ENCODE results near the gene ANKRD65.

GRCh38 chr1:1432951-1433803 lies 12.1 kb upstream of the ANKRD65 start:
- TF ChIP-seq, protein P1, sequence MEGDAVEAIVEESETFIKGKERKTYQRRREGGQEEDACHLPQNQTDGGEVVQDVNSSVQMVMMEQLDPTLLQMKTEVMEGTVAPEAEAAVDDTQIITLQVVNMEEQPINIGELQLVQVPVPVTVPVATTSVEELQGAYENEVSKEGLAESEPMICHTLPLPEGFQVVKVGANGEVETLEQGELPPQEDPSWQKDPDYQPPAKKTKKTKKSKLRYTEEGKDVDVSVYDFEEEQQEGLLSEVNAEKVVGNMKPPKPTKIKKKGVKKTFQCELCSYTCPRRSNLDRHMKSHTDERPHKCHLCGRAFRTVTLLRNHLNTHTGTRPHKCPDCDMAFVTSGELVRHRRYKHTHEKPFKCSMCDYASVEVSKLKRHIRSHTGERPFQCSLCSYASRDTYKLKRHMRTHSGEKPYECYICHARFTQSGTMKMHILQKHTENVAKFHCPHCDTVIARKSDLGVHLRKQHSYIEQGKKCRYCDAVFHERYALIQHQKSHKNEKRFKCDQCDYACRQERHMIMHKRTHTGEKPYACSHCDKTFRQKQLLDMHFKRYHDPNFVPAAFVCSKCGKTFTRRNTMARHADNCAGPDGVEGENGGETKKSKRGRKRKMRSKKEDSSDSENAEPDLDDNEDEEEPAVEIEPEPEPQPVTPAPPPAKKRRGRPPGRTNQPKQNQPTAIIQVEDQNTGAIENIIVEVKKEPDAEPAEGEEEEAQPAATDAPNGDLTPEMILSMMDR (IDR thresholded peaks at IDR 0.05; ENCODE audit: extremely low read depth in 1 of 2, insufficient read depth in 1 of 2, low read depth in 1 of 2, low read length in 2 of 2) = no peak
- TF ChIP-seq POLR2A (IDR thresholded peaks at IDR 0.05; ENCODE audit: low read depth, low read length) (no peak), POLR2AphosphoS5 (IDR thresholded peaks at IDR 0.05; ENCODE audit: insufficient read depth, low read depth, low read length) (no peak), EZH2 (IDR thresholded peaks at IDR 0.05; ENCODE audit: borderline replicate concordance, low read depth, low read length, severe bottlenecking) (no peak), GATA2 (IDR thresholded peaks at IDR 0.05; ENCODE audit: insufficient read depth, insufficient read length, low read depth, low read length) (no peak), FOS (IDR thresholded peaks at IDR 0.05; ENCODE audit: borderline replicate concordance, insufficient read depth, low read length) (no peak), JUN (IDR thresholded peaks at IDR 0.05; ENCODE audit: borderline replicate concordance, insufficient read depth, insufficient read length, low read depth) (no peak)
